Fibroblast of skin of abdomen (primary cell): ENCODE results near the gene HEXIM1.

Source experiments
- DNase-seq: peaks from one replicate; pipeline ENCODE4 v3.0.0-alpha.2; 2013

Gene HEXIM1

DNA sequence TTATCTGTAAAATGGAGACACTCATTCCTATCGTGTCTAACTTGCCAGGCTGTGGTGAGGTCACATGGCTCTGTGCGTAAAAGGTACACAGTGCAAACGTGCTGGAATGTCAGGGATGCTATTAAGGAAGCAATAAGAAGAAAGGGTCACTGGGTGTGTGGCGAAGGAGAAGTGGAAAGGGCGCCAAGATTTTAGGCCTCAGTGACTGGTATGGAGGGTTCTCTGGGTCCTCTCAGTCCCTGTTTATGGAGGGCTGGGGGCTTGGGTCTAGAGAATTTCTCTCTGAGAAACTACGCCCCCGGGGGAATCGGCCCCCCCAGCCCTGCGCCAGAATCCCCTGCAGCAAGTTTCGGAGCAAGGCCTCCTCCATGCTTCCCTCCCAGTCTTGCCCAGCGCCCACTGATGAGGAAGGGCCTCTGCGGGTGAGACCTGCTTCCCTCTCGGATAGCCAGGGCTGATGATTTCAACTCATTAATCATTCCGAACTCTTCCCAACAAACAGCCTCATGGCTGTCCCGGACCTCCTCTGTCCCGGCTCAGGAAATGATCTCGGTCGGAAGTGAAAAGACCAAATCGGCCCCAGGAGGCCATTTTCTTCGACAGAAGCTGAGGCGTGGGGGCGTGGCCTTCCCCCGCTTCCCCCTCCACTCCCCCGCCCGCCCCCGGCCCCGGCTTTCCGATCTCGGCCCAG is 1.2 kb upstream of the HEXIM1 start:
- peak; percentile 77 for DNase-seq

DNA sequence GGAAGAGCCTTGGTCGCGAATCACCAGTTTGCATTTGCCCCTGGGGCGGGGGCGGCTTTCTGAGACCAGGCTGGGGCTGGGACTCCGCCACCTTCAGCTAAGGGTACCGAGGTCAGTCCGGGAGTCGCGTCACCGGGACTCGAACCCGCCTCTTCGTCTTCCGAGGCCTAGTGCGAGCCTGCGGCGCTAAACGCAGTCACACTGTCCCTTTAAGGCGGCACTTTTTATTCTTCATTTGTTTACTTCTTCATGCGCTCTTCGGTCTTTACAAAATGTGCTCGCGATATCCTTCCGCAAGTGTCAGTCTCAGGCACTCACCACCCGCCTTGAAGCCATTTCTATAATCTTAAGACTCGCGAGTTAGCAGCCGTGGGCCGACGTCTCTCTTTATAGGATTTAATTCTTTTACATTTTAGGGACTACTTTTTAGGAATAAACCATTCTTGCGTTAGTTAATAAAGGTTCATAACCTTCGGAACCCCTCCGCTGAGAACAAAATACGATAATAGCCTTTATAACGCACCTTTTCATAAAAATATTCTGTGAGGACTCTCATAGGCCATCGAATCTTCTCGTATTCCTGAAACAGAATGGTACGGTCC is 593 bp upstream of the HEXIM1 start:
- peak; percentile 98 for DNase-seq

DNA sequence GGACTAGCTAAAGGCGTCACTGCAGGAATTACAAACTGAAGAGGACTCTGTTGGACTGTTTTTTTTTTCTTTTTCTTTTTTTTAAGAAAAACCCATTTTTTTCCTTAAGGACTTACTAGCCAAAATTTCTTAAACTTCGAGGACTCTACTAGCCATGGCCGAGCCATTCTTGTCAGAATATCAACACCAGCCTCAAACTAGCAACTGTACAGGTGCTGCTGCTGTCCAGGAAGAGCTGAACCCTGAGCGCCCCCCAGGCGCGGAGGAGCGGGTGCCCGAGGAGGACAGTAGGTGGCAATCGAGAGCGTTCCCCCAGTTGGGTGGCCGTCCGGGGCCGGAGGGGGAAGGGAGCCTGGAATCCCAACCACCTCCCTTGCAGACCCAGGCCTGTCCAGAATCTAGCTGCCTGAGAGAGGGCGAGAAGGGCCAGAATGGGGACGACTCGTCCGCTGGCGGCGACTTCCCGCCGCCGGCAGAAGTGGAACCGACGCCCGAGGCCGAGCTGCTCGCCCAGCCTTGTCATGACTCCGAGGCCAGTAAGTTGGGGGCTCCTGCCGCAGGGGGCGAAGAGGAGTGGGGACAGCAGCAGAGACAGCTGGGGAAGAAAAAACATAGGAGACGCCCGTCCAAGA is 878 bp downstream of the HEXIM1 start:
- DNase-seq, result peak; percentile 82

DNA sequence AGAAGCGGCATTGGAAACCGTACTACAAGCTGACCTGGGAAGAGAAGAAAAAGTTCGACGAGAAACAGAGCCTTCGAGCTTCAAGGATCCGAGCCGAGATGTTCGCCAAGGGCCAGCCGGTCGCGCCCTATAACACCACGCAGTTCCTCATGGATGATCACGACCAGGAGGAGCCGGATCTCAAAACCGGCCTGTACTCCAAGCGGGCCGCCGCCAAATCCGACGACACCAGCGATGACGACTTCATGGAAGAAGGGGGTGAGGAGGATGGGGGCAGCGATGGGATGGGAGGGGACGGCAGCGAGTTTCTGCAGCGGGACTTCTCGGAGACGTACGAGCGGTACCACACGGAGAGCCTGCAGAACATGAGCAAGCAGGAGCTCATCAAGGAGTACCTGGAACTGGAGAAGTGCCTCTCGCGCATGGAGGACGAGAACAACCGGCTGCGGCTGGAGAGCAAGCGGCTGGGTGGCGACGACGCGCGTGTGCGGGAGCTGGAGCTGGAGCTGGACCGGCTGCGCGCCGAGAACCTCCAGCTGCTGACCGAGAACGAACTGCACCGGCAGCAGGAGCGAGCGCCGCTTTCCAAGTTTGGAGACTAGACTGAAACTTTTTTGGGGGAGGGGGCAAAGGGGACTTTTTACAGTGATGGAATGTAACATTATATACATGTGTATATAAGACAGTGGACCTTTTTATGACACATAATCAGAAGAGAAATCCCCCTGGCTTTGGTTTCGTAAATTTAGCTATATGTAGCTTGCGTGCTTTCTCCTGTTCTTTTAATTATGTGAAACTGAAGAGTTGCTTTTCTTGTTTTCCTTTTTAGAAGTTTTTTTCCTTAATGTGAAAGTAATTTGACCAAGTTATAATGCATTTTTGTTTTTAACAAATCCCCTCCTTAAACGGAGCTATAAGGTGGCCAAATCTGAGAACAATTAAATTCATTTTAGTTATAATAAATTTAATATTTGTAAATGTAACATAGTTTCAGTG is 1.7 kb downstream of the HEXIM1 start:
- peak; percentile 50 for DNase-seq

DNA sequence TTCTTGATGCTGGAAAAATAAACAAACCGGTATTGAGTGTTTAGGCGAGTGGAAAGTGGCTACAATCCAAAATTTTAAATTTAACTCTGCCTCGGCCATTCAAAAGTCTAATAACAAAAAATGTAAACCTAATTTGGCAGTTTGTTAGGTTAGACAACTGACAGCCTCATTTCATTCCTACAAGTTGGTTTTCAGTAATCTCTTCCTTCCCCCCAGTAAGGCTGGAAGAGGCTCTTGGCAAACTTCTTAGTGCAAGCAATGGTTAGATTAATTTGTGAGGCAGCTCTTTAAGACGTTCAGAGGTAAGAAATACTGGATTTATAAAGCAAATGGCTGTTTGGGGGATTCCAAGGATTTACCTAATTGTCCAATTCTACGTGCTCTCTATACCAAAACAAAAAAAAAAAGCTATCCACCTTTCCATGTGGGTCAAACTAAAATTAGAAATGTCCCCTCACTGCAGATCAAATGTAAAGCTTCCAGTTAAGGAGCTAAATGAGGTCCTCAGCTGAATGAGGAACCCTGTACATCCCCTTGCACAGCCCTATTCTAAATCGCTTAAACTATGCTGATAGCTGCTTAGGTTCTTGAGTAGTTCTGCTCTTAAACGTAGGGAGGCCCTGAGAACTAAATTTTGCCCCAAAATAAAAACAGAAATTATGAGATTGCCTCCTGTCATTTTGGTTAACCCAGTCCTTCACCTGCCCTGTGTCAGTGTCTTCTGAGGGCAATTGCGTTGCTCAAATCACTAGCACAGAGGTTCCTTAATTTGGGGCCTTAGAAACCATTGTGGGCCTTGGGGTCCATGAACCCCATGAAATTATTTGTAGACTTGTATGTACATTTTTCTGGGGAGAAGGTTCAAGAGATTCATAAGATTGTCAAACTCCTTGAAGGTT is 2.9 kb downstream of the HEXIM1 start:
- DNase-seq, result no peak

DNA sequence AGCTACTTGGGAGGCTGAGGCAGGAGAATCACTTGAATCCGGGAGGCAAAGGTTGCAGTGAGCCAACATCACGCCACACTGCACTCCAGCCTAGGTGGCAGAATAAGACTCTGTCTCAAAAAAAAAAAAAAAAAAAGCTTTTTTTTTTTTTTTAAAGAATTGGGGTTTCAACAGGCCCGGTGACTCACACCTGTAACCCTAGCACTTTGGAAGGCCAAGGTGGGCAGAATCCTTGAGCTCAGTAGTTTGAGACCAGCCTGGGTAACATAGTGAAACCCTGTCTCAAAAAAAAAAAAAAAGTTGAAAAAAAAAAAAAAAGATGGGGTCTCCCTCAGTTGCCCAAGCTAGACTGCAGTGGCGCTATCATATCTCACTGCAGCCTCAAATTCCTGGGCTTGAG is 6.8 kb downstream of the HEXIM1 start:
- no peak for DNase-seq

DNA sequence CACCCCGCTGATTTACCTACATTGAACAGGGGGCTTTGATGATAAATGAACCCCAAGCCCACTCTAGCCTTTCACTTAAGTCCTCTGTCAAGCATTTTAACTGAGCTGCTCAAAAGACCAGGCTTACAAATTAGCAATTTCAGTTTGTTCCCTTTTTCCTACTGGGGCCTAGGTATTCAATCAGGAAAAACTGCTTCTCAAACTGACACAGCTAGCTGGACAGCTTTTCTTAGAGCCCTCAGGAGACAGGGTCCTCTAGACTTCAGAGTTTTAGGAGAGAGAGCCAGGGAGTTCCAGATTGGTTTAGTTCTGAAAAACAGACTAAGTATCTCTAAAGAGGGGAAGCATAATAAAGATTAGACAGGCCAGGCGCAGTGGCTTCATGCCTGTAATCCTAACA is 7.2 kb downstream of the HEXIM1 start:
- DNase-seq, result no peak

DNA sequence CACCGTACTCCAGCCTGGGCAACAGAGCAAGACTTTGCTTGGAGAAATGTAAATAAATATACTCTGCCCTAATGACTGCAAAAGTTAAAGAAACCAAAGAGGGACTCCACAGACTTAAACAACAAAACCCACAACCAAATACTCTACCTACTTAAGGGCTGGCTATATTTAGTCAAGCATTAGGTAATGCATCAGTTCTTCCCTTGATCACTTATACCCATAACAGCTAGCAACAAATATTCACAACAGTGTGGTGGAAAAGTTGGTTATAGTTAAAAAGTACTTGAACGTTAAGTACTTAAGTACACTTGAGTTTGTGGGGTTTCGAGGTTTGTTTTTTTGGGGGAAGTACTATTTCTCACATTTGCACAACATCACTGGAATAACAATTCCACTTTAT is 8.0 kb downstream of the HEXIM1 start:
- no peak for DNase-seq

DNA sequence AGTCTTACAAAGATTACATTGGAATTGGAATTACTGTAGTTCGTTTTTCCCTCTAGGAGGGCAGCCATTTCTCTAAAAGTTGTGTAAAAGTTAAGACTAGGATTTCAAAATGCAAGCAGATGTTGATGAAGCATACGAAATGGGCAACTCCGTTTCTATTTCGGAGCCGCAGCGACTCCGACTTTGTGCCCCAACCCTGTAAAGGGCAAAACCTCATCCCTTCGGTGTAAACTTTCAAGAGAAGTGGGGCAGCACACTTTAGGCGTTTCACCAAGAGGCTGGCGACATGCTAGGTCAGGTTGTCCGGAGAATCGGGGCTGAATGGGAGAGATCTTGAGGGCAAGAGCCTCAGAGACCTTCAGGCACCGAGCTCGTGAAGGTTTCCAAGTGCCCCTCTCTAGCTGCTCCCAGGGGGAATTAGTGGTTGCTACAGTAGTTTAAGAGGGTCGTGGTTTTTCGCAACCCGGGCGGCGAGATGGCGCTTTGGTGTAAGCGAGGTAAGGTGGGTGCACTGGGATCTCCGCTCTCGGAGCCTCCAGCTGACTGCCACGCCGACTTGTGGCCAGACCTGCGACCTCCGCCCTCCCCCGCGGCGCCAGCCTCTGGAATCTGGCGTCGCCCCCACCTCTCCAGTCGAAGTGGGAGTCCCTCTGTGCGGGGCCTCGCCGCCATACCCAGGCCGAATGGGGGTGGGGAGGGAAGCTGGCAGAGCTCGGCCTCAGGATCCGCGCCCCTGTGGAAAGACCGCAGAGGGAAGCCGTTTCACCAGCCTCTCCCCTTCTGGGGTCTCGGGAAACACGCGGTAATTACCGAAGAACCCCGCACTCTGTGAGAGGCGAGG is 12.4 kb downstream of the HEXIM1 start:
- DNase-seq, result peak; percentile 73

DNA sequence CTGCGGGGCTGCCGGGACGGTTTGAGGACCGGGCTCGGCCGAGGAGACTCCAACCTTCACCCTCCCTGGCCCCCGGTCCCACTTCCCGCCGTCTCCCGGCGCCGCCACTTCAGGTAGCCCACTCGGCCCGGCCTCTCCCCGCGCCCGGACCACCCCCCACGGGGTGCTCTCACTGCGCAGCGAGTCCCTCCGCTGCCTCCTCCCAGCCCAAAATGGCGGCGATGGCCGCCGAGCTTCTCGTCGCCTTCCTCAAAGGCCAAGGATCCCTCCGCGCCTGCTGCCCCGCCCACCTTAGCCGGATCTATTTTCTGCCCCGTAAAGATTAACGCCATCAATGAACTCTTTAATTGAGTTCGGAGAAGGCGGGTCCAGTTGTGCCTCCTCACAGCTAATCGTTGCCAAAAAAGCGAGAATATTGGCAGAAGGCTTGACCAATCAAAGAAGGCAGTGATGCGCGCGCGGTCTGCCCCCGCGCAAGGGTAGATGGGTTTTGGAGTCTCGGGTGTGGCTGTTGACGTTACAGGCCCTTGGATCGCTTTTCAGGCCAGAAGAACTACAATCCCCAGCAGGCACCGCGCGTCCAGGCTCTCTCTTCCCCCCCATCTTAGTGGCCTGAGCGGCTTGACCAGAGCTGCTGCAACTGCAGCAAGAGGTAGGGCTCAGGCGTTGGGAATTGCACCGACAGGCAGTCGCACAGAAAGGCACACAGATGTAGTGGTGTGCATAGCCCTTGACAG is 13.2 kb downstream of the HEXIM1 start, which contains the start of gene HEXIM2:
Gene HEXIM2, plus strand, starts transcription at position 588 of the 737 bp plus-strand sequence. CDS start 919 bp downstream, outside the sequence.
- peak; percentile 100 for DNase-seq

DNA sequence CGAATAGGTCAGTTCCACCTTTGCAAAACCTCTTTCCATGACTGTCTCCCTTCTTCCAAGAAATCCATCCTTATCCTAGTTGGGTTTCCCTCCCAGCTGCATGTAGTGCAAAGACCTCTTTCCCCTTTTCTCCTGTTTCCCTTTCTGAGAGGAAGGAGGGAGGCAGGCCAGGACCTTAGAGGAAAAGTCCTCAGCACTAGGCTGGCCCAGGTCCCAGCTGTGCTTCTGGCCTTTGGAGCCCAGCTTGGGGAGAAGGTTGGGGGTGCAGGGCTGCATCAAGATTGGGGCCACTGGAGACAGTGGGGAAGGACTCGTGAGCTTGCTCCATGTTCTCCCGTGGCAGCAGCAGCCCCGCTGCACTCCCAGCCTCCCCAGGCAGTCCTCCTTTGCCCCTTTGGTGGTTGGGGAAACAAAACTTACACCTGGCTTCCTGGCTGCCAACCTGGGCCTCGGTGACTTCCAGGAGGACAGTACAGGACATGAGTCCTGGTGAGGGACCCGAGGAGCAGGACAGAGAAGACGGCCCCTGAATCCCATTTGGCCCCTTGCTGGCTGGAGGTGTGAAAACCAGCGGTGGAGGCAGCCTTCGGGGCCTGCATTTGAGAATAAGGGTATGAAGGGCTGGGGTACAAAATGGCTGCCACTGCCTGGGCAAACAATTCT is 13.9 kb downstream of the HEXIM1 start:
- DNase-seq, result no peak

DNA sequence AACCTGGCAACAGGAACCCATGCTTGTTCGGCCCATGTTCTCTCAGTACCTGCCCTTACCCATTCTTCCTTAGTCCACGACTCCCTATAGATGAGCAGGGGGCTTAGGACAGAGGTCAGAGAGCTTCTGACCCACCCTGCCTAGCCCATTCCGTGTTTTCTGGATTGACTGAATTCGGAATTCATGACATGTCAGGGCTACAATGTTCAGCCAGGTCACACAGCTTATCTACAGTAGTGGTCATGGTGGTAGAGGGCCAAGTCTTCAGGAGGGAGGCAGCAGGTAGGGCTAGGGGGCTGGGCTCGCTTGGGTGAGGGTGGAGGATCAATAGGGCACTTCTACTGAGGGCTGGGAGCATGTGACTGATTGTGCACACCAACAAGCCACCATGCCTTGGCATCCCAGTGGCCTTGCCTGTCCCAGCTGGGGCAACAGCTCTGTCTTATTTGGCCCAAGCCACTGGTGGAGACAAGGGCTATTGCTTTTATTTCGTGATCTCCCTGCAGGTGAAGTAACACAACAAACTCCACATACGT is 16.5 kb downstream of the HEXIM1 start:
- DNase-seq, result no peak

DNA sequence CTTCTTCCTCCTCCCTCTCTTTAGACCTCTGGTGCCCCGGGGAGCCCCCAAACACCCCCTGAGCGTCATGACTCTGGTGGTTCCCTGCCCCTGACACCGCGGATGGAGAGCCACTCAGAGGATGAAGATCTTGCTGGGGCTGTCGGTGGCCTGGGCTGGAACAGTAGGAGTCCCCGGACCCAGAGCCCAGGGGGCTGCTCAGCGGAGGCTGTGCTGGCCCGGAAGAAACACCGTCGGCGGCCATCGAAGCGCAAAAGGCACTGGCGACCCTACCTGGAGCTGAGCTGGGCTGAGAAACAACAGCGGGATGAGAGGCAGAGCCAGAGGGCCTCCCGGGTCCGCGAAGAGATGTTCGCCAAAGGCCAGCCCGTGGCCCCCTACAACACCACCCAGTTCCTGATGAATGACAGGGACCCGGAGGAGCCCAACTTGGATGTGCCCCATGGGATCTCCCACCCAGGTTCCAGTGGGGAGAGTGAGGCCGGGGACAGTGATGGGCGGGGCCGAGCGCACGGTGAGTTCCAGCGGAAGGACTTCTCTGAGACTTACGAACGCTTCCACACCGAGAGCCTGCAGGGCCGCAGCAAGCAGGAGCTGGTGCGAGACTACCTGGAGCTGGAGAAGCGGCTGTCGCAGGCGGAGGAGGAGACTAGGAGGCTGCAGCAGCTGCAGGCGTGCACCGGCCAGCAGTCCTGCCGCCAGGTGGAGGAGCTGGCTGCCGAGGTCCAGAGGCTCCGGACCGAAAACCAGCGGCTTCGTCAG is 20.9 kb downstream of the HEXIM1 start:
- DNase-seq, result no peak

DNA sequence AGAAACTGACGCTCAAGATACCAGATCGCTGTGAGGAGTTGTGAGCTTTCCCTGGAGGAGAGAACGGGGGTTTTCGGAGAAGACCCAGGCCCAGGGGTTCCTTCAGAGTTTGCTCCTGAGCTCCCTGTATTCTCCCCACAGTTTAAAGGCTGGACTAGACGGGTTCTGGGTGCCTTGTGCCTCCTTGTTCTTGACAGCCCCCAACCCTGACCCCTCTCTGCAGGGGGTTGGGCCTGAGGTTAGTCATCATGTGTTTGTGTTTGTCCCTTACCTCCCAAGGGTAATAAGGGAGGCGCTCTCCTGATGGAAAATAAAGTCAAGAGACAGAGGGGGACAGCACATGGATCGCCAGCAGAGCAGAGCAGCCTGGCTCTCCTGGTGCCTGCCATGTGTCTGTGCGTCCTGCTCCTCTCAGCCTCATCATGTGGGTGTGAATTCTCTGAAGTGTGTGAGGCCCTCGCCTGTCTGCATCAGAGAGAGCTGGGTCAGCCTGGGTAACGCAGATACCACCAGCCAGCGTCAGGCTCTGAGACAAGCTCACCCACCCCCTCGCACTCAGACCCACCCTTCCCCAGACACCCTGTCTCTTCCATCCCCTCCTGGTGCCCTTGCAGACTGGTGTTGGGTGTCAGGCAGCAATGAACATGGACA is 22.1 kb downstream of the HEXIM1 start:
- no peak for DNase-seq

DNA sequence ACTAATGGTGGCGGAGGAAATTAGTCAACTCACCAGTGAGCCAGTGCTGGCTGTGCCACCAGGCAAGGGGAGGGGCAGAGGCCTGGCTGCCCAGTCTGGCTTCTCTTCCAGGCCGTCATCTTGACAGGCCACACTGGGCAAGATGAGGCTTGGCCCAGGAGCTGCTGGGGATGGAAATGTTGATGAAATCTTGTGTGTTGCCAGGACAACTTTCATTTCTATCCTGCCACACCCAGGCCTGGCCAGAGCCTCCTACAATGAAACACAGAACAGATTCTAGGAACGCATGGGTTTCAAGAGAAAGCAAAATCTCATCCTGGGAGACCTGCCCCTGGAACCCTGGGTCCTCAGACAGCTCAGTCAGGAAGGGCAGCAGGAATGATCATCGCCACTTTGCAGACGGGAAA is 22.7 kb downstream of the HEXIM1 start:
- peak; percentile 64 for DNase-seq

DNA sequence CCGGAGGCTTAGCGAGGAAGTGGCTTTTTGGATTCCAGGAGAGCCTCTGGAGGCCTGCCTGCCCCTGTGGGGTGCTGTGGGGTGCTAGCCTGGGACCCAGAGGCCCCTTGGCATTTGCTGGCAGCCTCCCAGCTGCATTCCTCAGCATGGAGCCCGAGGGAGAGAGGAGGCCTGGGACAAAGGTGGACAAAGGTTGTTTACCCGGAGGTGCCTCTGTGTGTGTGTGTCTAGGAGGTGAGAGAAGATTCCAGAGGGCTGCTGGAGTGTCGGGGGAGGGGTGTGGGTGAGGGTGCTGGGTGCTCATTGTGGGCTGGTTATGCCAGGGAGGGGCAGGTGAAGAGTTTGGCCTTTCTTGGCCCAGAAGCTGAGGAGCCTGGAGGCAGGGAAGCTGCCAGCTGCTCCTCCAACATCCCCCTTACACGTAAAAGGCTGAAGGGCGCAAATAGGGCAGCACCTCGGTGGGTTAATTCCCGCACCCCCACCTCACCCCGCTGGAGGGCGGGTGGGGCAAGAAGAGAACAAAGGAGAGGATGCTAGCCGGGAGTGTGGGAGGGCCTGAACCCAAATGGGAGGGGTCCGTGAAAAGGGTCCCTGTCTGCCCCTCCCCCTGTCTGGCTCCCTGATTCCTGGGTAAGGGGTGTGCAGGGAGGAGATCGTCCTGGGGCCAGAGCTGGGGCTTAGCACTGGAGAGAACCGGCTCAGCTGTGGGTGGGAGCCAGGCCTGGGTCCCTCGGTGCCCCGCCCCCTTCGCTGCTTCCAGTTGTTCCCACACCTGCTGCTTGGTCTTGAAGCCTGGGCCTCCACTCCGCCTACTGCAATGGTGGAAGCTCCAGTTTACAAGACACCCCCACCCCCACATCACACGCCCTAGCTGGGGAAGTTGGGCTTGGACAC is 23.3 kb downstream of the HEXIM1 start:
- peak; percentile 48 for DNase-seq

DNA sequence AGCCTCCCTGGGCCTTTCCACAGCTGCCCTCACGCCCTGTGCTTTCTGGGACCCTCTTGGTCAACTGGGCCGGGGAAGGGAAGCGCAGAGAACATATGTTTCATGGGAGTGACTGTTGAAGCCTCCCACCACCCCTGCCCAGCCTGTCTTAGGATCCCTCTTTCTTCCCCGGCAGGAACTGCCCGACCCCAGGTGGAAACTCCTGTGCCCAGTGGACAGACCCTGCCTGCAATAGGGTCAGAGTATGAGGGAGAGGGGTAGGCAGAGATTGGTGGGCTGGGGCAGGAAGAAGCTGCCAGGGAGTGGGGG is 23.9 kb downstream of the HEXIM1 start:
- no peak for DNase-seq
